GM12865 (cell line): Measurements from ENCODE around the gene MED23.

Experiments used
- DNase-seq: peaks from one replicate; pipeline ENCODE4 v3.0.0; 2010; ENCODE audit warnings: low read depth
- H3K4me3 ChIP-seq: 2 replicates; pipeline ENCODE4 v1.5.1; 2011; ENCODE audit warnings: mild to moderate bottlenecking, low read depth, low read length, control low read depth
- TF ChIP-seq, protein P1 (sequence below): IDR thresholded peaks from 2 replicates; pipeline ENCODE4 v1.5.1; 2011; ENCODE audit warnings: low read length, control low read depth, low read depth, inconsistent platforms; ENCODE audit not compliant: insufficient read depth; ENCODE audit errors: missing control alignments

Gene MED23

DNA sequence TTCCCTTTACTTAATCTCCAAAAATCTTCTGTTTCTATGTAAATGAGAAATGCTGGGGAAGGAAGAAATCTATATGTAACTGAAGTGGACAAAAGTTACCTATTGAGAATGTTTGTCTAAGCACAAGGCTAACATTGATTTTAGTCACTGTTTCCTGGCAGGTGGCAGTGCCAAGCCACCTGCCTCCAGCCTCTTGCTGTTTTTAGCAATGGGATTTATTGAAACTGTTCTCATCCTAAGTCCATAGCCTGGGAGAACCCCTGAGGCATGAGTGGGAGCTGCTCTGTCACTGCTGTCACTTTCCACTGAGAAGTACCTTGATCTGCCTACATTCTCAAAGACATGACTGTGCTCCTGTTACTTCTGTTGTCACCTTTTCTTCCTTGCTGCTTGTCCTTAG is 23.7 kb upstream of the MED23 start:
- DNase-seq, result no peak
- TF ChIP-seq, protein P1, sequence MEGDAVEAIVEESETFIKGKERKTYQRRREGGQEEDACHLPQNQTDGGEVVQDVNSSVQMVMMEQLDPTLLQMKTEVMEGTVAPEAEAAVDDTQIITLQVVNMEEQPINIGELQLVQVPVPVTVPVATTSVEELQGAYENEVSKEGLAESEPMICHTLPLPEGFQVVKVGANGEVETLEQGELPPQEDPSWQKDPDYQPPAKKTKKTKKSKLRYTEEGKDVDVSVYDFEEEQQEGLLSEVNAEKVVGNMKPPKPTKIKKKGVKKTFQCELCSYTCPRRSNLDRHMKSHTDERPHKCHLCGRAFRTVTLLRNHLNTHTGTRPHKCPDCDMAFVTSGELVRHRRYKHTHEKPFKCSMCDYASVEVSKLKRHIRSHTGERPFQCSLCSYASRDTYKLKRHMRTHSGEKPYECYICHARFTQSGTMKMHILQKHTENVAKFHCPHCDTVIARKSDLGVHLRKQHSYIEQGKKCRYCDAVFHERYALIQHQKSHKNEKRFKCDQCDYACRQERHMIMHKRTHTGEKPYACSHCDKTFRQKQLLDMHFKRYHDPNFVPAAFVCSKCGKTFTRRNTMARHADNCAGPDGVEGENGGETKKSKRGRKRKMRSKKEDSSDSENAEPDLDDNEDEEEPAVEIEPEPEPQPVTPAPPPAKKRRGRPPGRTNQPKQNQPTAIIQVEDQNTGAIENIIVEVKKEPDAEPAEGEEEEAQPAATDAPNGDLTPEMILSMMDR, result no peak
- H3K4me3 ChIP-seq, result no peak overlapping the region

DNA sequence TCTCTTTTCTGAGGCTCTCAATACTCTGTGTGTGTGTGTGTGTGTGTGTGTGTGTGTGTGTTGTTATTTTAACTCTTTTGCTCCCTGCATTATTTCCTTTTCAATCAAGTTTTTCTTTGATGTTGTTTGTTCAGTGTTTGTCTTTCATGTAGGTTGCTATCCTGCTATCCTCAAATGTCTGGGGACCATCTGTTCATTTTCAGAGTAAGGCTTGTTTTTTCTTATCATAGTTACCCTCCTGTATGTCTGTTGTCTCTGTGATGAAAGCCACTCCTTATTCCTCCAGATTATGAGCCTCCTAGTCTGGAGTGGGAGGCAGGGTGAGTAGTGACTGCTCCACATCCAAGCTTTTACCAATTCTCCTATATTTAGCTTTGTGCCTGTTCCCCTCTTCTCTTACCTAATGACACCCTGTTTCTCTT is 18.2 kb upstream of the MED23 start:
- DNase-seq, result no peak
- no peak overlapping the region for H3K4me3 ChIP-seq
- TF ChIP-seq, protein P1, result no peak

DNA sequence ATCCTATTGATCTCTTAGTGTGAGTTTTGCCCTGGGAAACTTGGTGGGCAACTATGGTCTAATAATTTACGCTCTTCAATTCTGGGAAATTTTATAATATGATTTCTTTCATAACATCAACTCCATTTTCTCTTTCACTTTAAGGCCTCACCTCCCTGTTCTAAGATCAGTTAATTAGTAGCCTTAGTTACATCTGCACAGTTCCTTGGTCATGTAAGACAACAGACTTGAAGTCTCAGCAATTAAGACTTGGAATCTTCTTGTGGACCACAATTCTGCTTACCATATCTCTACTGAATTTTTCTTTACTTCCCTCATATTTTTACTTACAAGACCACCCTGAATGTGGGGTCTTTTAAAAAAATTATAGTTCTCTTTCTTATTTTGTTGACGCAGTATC is 17.8 kb upstream of the MED23 start:
- TF ChIP-seq, protein P1, result no peak
- no peak for DNase-seq
- no peak overlapping the region for H3K4me3 ChIP-seq

DNA sequence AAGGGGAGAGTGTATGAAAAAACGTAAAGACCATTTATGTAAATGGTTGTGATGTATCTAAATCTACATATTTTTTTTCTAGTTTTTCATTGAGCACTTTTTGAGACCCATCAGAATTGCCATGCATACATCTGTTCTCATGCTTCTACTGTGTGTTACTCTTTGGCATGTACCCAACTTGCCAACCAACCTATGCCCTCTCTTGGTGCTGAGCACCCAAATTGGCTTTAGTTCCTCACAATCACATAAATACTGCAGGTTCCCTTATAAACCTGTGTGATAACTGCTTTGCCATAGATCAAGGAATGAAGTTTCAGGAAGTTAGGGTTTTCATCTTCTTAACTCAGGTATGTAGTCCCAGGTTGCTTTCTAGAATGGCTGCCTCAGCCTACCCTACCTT is 16.9 kb upstream of the MED23 start:
- H3K4me3 ChIP-seq, result no peak overlapping the region
- DNase-seq, result no peak
- TF ChIP-seq, protein P1, result no peak

DNA sequence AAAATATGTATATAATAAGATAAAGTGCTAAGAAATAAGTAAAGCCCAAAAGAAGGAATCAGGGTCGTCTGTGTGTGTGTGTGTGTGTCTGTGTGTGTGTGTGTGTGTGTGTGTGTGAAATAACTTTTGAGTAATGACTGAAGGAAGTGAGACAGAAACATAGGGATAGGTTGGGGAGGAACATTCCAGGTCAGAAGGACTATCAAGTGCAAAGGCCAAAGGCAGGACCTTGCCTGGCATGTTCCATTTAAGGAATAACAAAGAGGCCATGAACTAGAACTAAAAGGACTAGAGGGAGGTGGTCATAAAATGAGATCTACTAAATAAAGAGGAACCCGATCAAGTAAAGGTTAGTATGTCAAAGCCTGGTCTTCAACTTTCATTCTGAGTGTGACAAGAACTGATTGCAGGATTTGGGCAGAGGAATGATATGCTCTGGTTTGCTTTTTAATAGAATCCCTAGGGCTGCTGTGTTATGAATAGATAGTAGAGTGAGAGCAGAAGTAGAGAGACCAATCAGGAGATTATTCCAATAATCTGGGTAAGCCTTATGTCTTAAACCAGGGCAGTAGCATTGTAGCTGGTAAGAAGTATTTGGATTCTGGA is 15.9 kb upstream of the MED23 start:
- DNase-seq, result no peak
- TF ChIP-seq, protein P1, result no peak

DNA sequence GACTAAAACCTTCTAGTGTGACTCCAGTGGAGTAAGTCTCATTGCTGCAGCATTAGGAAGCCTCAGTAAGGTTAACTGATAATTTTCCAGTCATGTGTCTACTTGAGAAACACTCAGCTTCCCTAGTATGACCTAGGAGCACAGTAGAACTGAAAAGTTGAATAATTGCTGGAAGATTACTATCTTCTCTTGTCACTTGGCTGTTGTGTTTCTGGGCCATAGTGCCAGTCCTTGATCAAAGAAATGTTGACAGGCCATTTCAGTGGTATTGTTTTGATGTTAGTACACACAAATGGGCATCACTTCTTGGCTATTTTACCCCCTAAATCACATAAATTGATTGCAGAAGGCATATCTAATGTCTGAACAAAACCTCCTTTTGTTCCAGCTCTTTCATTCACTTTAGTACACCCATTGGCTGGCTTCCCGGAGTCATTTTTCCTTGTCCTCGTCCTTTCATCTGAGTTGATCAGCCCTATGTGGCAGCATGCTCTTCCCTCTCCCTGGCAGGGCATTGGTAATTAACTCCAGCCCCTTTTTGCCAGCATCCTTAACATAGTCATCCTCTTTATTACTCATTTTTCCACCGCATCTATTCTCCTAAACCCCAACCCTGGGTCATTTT is 15.1 kb upstream of the MED23 start:
- TF ChIP-seq, protein P1, result no peak
- no peak for DNase-seq

More for the DNA sequence above, 15.9 kb upstream of the MED23 start:
- no peak overlapping the region for H3K4me3 ChIP-seq

DNA sequence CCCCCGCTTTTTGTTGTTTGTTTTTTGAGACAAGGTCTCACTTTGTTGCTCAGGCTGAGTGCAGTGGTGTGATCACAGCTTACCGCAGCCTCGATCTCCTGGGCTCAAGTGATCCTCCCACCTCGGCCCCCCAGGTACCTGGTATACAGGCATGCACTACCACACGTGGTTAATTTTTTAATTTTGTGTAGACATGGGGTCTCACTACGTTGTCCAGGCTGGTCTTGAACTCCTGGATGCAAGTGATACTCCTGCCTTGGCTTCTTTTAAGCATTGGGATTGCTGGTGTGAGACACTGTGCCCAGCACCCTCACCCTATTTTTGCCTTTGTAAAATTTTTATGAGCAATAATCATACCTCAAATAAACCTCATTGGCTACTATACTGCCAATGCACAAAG is 14.5 kb upstream of the MED23 start:
- TF ChIP-seq, protein P1, result no peak
- no peak for DNase-seq
- H3K4me3 ChIP-seq, result no peak overlapping the region

More for the DNA sequence above, 15.1 kb upstream of the MED23 start:
- no peak overlapping the region for H3K4me3 ChIP-seq
